CD14-positive monocyte (primary cell): Measurements from ENCODE around the gene S100A6. TPM values are rescaled to one million over a fixed set of nuclear protein-coding genes. Genes with fewer than 3 reads are reported as not detected.
"Not testable (repeated sequence)": the region's sequence is repeated elsewhere in the genome, so short reads cannot be mapped to it uniquely, and the experiment has no call there.

Source experiments
- DNase-seq, 3 donors: peaks; one replicate each; pipeline ENCODE4 v3.0.0-alpha.2; 2011 to 2022
- H2AFZ ChIP-seq: 2 replicates; pipeline ENCODE4 v1.6.0; 2012; ENCODE audit warnings: mild to moderate bottlenecking, low read depth, low read length, inconsistent platforms; ENCODE audit not compliant: insufficient read depth, poor library complexity, severe bottlenecking
- H3K27ac ChIP-seq, 2 donors: 1 replicate in 1 of 2; 2 replicates in 1 of 2; pipeline ENCODE4 v1.5.1; 2012 to 2013; ENCODE audit warnings: low read length in 2 of 2, control low read depth in 1 of 2, inconsistent platforms in 1 of 2, low read depth in 1 of 2, mild to moderate bottlenecking in 1 of 2
- H3K27me3 ChIP-seq, 2 donors: one replicate each; pipeline versions ENCODE4 v1.6.0 to v1.6.1; 2011 to 2013; ENCODE audit warnings: low read length in 2 of 2; ENCODE audit not compliant: control insufficient read depth in 2 of 2, insufficient read depth in 2 of 2
- H3K36me3 ChIP-seq, 2 donors: replicated peaks in 1 of 2; 1 replicate in 1 of 2; 2 replicates in 1 of 2; pipeline versions ENCODE4 v1.5.1 to v1.6.1; 2012 to 2013; ENCODE audit warnings: low read length in 2 of 2, control low read depth in 1 of 2, inconsistent platforms in 1 of 2, mild to moderate bottlenecking in 1 of 2; ENCODE audit not compliant: insufficient read depth in 2 of 2, control insufficient read depth in 1 of 2
- H3K4me1 ChIP-seq, 2 donors: 1 replicate in 1 of 2; 2 replicates in 1 of 2; pipeline versions ENCODE4 v1.5.1 to v1.6.1; 2012 to 2013; ENCODE audit warnings: low read length in 2 of 2, control low read depth in 1 of 2, inconsistent platforms in 1 of 2, mild to moderate bottlenecking in 1 of 2, moderate library complexity in 1 of 2; ENCODE audit not compliant: insufficient read depth in 2 of 2, control insufficient read depth in 1 of 2
- H3K4me2 ChIP-seq: replicated peaks from 2 replicates; pipeline ENCODE3; 2012; ENCODE audit warnings: low read length, moderate library complexity, mild to moderate bottlenecking; ENCODE audit not compliant: poor library complexity, severe bottlenecking; ENCODE audit errors: extremely low read depth
- H3K4me3 ChIP-seq, 3 experiments: fragments of 200-600 bp in 1 of 3; sonication (generic) in 1 of 3; replicated peaks in 1 of 3; 1 replicate in 2 of 3; 2 replicates in 1 of 3; pipeline ENCODE4 v1.5.1; 2011 to 2013; ENCODE audit warnings: low read length in 3 of 3, mild to moderate bottlenecking in 3 of 3, control low read depth in 2 of 3, low read depth in 2 of 3, inconsistent platforms in 1 of 3, moderate library complexity in 1 of 3
- H3K79me2 ChIP-seq: 2 replicates; pipeline ENCODE4 v1.6.0; 2012; ENCODE audit warnings: mild to moderate bottlenecking, control low read depth, inconsistent platforms, low read length, moderate library complexity; ENCODE audit not compliant: insufficient read depth
- H3K9ac ChIP-seq: 2 replicates; pipeline ENCODE4 v1.6.0; 2017; ENCODE audit warnings: low read length, mild to moderate bottlenecking; ENCODE audit not compliant: insufficient read depth, poor library complexity, severe bottlenecking
- H3K9me3 ChIP-seq, 2 donors: replicated peaks in 1 of 2; 1 replicate in 1 of 2; 2 replicates in 1 of 2; pipeline versions ENCODE4 v1.5.1 to v1.6.1; 2012 to 2013; ENCODE audit warnings: low read length in 2 of 2, control low read depth in 1 of 2; ENCODE audit not compliant: control insufficient read depth in 1 of 2, insufficient read depth in 1 of 2
- H4K20me1 ChIP-seq: 2 replicates; pipeline ENCODE4 v1.6.0; 2012; ENCODE audit warnings: mild to moderate bottlenecking, low read length, control low read depth, moderate library complexity; ENCODE audit not compliant: insufficient read depth
- H3K27ac Mint-ChIP-seq, 7 donors: one replicate each; pipeline ENCODE4 v1.8.0; 2020; ENCODE audit warnings: mild to moderate bottlenecking in 7 of 7, mixed read lengths in 7 of 7, moderate library complexity in 6 of 7, inconsistent platforms in 2 of 7
- H3K27me3 Mint-ChIP-seq, 3 donors: one replicate each; pipeline ENCODE4 v1.8.0; 2021 to 2022; ENCODE audit warnings: low read depth in 3 of 3, mild to moderate bottlenecking in 3 of 3, mixed read lengths in 3 of 3, moderate library complexity in 3 of 3, inconsistent platforms in 1 of 3
- H3K36me3 Mint-ChIP-seq, 2 donors: one replicate each; pipeline ENCODE4 v1.8.0; 2020; ENCODE audit warnings: mixed read lengths in 2 of 2, inconsistent platforms in 1 of 2, mild to moderate bottlenecking in 1 of 2
- H3K4me1 Mint-ChIP-seq: one replicate; pipeline ENCODE4 v1.8.0; 2020; ENCODE audit warnings: mild to moderate bottlenecking, mixed read lengths
- H3K4me3 Mint-ChIP-seq, 2 donors: one replicate each; pipeline ENCODE4 v1.8.0; 2020; ENCODE audit warnings: mild to moderate bottlenecking in 2 of 2, mixed read lengths in 2 of 2, moderate library complexity in 1 of 2
- H3K9me3 Mint-ChIP-seq, 7 donors: one replicate each; pipeline ENCODE4 v1.8.0; 2020 to 2022; ENCODE audit warnings: mixed read lengths in 7 of 7, mild to moderate bottlenecking in 6 of 7, moderate library complexity in 6 of 7, inconsistent platforms in 2 of 7
- whole genome bisulfite sequencing: methylation state at CpG from one replicate; pipeline ENCODE4 v1.1.5; 2013; ENCODE audit warnings: missing lambda C conversion rate; ENCODE audit not compliant: insufficient coverage; 5-methylcytosine and 5-hydroxymethylcytosine counted together
- intact Hi-C, 2 donors: fragments of 100-400 bp; cut with micrococcal nuclease; formaldehyde crosslinking; loops; one replicate each; pipeline versions ENCODE4 v1.15.0 to v1.15.1; 2023
- polyA plus RNA-seq, 3 donors: library from polyadenylated mRNA; depleted of rRNA in 1 of 3; unstranded in 2 of 3; stranded (reverse) in 1 of 3; fragments of 300-500 nt in 2 of 3; fragments of >200 nt in 1 of 3; fragmentation: Illumina TruSeq in 2 of 3; gene quantifications; 1 replicate in 2 of 3; 2 replicates in 1 of 3; pipeline ENCODE4 v1.2.3, GENCODE V29; 2012 to 2021
- TF ChIP-seq, protein P1 (sequence below): fragments of 200-600 bp; IDR thresholded peaks from one replicate; pipeline ENCODE4 v1.8.0; 2022; ENCODE audit warnings: antibody characterized with exemption, mild to moderate bottlenecking

S100A6 gene
- polyA plus RNA-seq, 3 donors = 1,242 to 5,004 (median 4,414) TPM

- H3K4me3 Mint-ChIP-seq, H3K4me3 ChIP-seq, H3K36me3 Mint-ChIP-seq, H4K20me1 ChIP-seq, H3K9me3 ChIP-seq, H3K4me2 ChIP-seq, H3K27me3 ChIP-seq, H3K9me3 Mint-ChIP-seq, intact Hi-C loops, H3K79me2 ChIP-seq, H2AFZ ChIP-seq, DNase-seq, H3K36me3 ChIP-seq, H3K9ac ChIP-seq, H3K27ac ChIP-seq, H3K27me3 Mint-ChIP-seq: not testable (repeated sequence)
- H3K27ac Mint-ChIP-seq = peak overlapping the region in 1 of 7 donors; percentile 45
- WGBS = 97% methylated on average over 32 of the region's 37 CpGs
- peaks cover 53% of the 10 kb centered on the region for H3K4me1 Mint-ChIP-seq
- H3K4me1 ChIP-seq = peaks cover 43 to 48% of the 10 kb centered on the region in 2 donors
These were observed 14.0 kb downstream of the S100A6 start for GRCh38 chr1:153521808-153522207.

DNA sequence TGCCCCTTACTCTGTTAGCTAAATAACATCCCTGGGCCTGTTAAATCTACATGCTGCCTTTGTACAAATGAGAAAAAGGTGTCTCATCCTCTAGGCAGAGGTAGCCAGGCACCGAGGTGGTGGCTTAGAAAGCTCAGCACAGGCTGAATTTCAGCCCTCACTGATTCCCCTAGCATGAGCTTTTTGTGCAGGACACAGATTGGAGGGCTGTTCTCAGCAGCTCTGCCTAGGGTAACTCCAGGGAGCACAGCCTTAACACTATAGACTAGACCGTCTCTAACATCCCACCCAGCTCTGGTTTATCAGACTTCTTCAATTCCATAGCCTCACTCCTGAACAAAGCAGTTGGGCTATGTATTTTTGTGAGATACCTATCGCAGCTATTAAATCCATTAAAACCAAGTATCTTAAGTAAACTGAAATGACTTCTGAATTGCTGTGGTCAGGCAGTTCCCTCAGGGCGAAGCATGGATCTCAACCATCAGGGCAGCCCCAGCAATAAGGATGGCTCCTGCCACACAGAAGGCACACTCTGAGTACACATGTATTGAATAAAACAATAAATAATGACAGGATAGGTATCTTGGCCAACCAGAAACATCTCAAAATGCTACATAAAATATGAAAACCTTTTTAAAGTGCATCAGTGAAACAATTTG, 14.8 kb downstream of the S100A6 start:
- no peak overlapping the region for H2AFZ ChIP-seq
- peaks cover 43 to 48% of the 10 kb centered on the region in 2 donors for H3K4me1 ChIP-seq
- intact Hi-C loops = no loop called here
- H3K9me3 ChIP-seq = no peaks in the 10 kb centered on the region
- H3K36me3 Mint-ChIP-seq = peaks cover 0 to 2% of the 10 kb centered on the region in 2 donors
- no peak overlapping the region for H3K4me3 Mint-ChIP-seq
- H3K9me3 Mint-ChIP-seq = peaks cover 0 to 7% (median 3%) of the 10 kb centered on the region in 7 donors
- H3K9ac ChIP-seq = no peak overlapping the region
- 100% methylated on average over 1 of the region's 4 CpGs for WGBS
- H3K79me2 ChIP-seq = no peaks in the 10 kb centered on the region
- no peak for DNase-seq
- TF ChIP-seq, protein P1, sequence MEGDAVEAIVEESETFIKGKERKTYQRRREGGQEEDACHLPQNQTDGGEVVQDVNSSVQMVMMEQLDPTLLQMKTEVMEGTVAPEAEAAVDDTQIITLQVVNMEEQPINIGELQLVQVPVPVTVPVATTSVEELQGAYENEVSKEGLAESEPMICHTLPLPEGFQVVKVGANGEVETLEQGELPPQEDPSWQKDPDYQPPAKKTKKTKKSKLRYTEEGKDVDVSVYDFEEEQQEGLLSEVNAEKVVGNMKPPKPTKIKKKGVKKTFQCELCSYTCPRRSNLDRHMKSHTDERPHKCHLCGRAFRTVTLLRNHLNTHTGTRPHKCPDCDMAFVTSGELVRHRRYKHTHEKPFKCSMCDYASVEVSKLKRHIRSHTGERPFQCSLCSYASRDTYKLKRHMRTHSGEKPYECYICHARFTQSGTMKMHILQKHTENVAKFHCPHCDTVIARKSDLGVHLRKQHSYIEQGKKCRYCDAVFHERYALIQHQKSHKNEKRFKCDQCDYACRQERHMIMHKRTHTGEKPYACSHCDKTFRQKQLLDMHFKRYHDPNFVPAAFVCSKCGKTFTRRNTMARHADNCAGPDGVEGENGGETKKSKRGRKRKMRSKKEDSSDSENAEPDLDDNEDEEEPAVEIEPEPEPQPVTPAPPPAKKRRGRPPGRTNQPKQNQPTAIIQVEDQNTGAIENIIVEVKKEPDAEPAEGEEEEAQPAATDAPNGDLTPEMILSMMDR = no peak
- no peak overlapping the region for H3K4me2 ChIP-seq
- no peak overlapping the region for H3K27ac Mint-ChIP-seq
- no peaks in the 10 kb centered on the region for H3K27me3 ChIP-seq
- no peak overlapping the region for H3K4me3 ChIP-seq
- H3K36me3 ChIP-seq = no peaks in the 10 kb centered on the region
- no peak overlapping the region for H3K27ac ChIP-seq
- no peaks in the 10 kb centered on the region for H4K20me1 ChIP-seq
- H3K4me1 Mint-ChIP-seq = peaks cover 52% of the 10 kb centered on the region
- peaks cover 0 to 2% (median 0%) of the 10 kb centered on the region in 3 donors for H3K27me3 Mint-ChIP-seq

- H4K20me1 ChIP-seq, H3K9me3 ChIP-seq, H2AFZ ChIP-seq, H3K36me3 Mint-ChIP-seq, H3K79me2 ChIP-seq, H3K27me3 Mint-ChIP-seq, H3K9me3 Mint-ChIP-seq, H3K36me3 ChIP-seq, H3K4me2 ChIP-seq, H3K9ac ChIP-seq, H3K4me3 ChIP-seq, H3K27me3 ChIP-seq, DNase-seq, H3K27ac ChIP-seq, intact Hi-C loops, H3K4me3 Mint-ChIP-seq: not testable (repeated sequence)
- peaks cover 49 to 53% of the 10 kb centered on the region in 2 donors for H3K4me1 ChIP-seq
- WGBS = 40% methylated on average over 1 of the region's 5 CpGs
- peaks cover 53% of the 10 kb centered on the region for H3K4me1 Mint-ChIP-seq
- peak overlapping the region in 1 of 7 donors; percentile 13 for H3K27ac Mint-ChIP-seq
These were observed 15.6 kb downstream of the S100A6 start for GRCh38 chr1:153520137-153520691.
